Panc1 (cell line): Measurements from ENCODE around the gene GZMA. TPM values are rescaled to one million over a fixed set of nuclear protein-coding genes. Genes with fewer than 3 reads are reported as not detected.

ENCODE experiments used
- ATAC-seq: fragments of 200-7000 bp; cut with Tn5 transposase; 2 replicates; pipeline ENCODE4 v1.9.1; 2020; ENCODE audit warnings: mild to moderate bottlenecking, moderate library complexity
- BruUV-seq: library from RNA; stranded (reverse); fragments of 400-500 nt; replicated peaks from 2 replicates; lab custom pipeline; 2021; lab: Mats Ljungman, UMichigan
- CTCF ChIA-PET: fragments of 300-600 bp; sonication (Branson Sonifier 250); formaldehyde crosslinking; loops from one replicate; lab custom pipeline; 2022; ENCODE audit warnings: antibody characterized with exemption; lab: Charles Lee
- POLR2A ChIA-PET: fragments of 300-600 bp; sonication (Branson Sonifier 250); formaldehyde crosslinking; loops from one replicate; lab custom pipeline; 2022; ENCODE audit warnings: antibody characterized with exemption; lab: Charles Lee
- DNase-seq: peaks from one replicate; pipeline ENCODE4 v3.0.0-alpha.2; 2010; ENCODE audit warnings: low read depth, low spot score
- H3K27ac ChIP-seq: 2 replicates; pipeline ENCODE4 v1.5.1; 2011; ENCODE audit warnings: mild to moderate bottlenecking, low read length, inconsistent platforms
- H3K27me3 ChIP-seq: fragments of 200-500 bp; sonication (Bioruptor generic); 2 replicates; pipeline ENCODE4 v1.6.0; 2014; ENCODE audit warnings: low read length, inconsistent platforms; ENCODE audit not compliant: control insufficient read depth, insufficient read depth
- H3K36me3 ChIP-seq: fragments of 200-500 bp; sonication (Bioruptor generic); 2 replicates; pipeline ENCODE4 v1.5.1; 2014; ENCODE audit warnings: inconsistent platforms, mild to moderate bottlenecking, low read length, moderate library complexity; ENCODE audit not compliant: control insufficient read depth, insufficient read depth
- H3K4me1 ChIP-seq: 2 replicates; pipeline ENCODE4 v1.5.1; 2011; ENCODE audit warnings: inconsistent platforms, mild to moderate bottlenecking, low read length, moderate library complexity; ENCODE audit not compliant: control insufficient read depth, insufficient read depth
- H3K4me3 ChIP-seq, 2 experiments: 2 replicates each; pipeline ENCODE4 v1.5.1; 2011 to 2012; ENCODE audit warnings: low read depth in 2 of 2, low read length in 2 of 2, mild to moderate bottlenecking in 2 of 2, inconsistent platforms in 1 of 2, moderate library complexity in 1 of 2
- H3K9me3 ChIP-seq: fragments of 200-500 bp; sonication (Bioruptor generic); 2 replicates; pipeline ENCODE4 v1.5.1; 2014; ENCODE audit warnings: low read depth, mild to moderate bottlenecking, inconsistent platforms, low read length, moderate library complexity; ENCODE audit not compliant: control insufficient read depth, insufficient read depth
- CTCF ChIP-seq: fragments of 450-650 bp; IDR thresholded peaks from 2 replicates; pipeline ENCODE4 v1.5.1; 2017; ENCODE audit warnings: mild to moderate bottlenecking
- POLR2AphosphoS5 ChIP-seq: IDR thresholded peaks from 2 replicates; pipeline ENCODE4 v1.6.1; 2012; ENCODE audit warnings: mild to moderate bottlenecking, low read depth, low read length, moderate library complexity
- SIN3A ChIP-seq: IDR thresholded peaks from 2 replicates; pipeline ENCODE4 v1.6.1; 2012; ENCODE audit warnings: low read depth, mild to moderate bottlenecking, low read length, moderate library complexity, borderline replicate concordance; ENCODE audit not compliant: insufficient read depth
- TCF7L2 ChIP-seq: IDR thresholded peaks from 2 replicates; pipeline ENCODE4 v1.6.1; 2011; ENCODE audit warnings: mild to moderate bottlenecking, low read depth, low read length, inconsistent platforms
- in situ Hi-C: cut with HindIII; loops from 2 replicates; pipeline ENCODE4 v1.10.0; 2016; ENCODE audit warnings: low sequenced_read_pairs, low pct_unique_long_range_greater_than_20kb
- intact Hi-C: fragments of 100-400 bp; cut with micrococcal nuclease; formaldehyde crosslinking; loops from one replicate; pipeline ENCODE4 v1.10.0; 2022; ENCODE audit not compliant: unreplicated experiment
- total RNA-seq: library from RNA; stranded (reverse); gene quantifications from one replicate; pipeline ENCODE4 v1.2.1, GENCODE V29; 2021; ENCODE audit not compliant: unreplicated experiment
- TF ChIP-seq, protein P1 (sequence below), 2 experiments: IDR thresholded peaks; 2 replicates each; pipeline ENCODE4 v1.6.1; 2011 to 2012; ENCODE audit warnings: low read depth in 2 of 2, control low read depth in 1 of 2, low read length in 1 of 2, mild to moderate bottlenecking in 1 of 2, moderate library complexity in 1 of 2; ENCODE audit not compliant: insufficient read depth in 1 of 2

The GZMA gene
- total RNA-seq, 1 experiment from 2014 or later, result not detected

GRCh38 chr5:55134053-55134722 lies 31.7 kb downstream of the GZMA start:
- Histone ChIP-seq H3K27me3 (peaks cover 11% of the 10 kb centered on the region), H3K4me1 (no peaks in the 10 kb centered on the region), H3K27ac (no peak overlapping the region), H3K4me3 (no peak overlapping the region), H3K9me3 (no peaks in the 10 kb centered on the region), H3K36me3 (no peaks in the 10 kb centered on the region)
- BruUV-seq, result no TSS peak
- no peak for ATAC-seq
- no peak for DNase-seq
- in situ Hi-C loops, result no loop called here
- ChIA-PET POLR2A (no interaction called here), CTCF (no interaction called here)
- no peak for TF ChIP-seq POLR2AphosphoS5
- no peak for TF ChIP-seq SIN3A
- TF ChIP-seq, protein P1, sequence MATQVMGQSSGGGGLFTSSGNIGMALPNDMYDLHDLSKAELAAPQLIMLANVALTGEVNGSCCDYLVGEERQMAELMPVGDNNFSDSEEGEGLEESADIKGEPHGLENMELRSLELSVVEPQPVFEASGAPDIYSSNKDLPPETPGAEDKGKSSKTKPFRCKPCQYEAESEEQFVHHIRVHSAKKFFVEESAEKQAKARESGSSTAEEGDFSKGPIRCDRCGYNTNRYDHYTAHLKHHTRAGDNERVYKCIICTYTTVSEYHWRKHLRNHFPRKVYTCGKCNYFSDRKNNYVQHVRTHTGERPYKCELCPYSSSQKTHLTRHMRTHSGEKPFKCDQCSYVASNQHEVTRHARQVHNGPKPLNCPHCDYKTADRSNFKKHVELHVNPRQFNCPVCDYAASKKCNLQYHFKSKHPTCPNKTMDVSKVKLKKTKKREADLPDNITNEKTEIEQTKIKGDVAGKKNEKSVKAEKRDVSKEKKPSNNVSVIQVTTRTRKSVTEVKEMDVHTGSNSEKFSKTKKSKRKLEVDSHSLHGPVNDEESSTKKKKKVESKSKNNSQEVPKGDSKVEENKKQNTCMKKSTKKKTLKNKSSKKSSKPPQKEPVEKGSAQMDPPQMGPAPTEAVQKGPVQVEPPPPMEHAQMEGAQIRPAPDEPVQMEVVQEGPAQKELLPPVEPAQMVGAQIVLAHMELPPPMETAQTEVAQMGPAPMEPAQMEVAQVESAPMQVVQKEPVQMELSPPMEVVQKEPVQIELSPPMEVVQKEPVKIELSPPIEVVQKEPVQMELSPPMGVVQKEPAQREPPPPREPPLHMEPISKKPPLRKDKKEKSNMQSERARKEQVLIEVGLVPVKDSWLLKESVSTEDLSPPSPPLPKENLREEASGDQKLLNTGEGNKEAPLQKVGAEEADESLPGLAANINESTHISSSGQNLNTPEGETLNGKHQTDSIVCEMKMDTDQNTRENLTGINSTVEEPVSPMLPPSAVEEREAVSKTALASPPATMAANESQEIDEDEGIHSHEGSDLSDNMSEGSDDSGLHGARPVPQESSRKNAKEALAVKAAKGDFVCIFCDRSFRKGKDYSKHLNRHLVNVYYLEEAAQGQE (IDR thresholded peaks at IDR 0.05; ENCODE audit: insufficient read depth in 1 of 2, low read depth in 2 of 2, low read length in 1 of 2), result no peak
- TF ChIP-seq CTCF, result no peak
- no peak for TF ChIP-seq TCF7L2
- intact Hi-C loops, result no loop called here

DNA sequence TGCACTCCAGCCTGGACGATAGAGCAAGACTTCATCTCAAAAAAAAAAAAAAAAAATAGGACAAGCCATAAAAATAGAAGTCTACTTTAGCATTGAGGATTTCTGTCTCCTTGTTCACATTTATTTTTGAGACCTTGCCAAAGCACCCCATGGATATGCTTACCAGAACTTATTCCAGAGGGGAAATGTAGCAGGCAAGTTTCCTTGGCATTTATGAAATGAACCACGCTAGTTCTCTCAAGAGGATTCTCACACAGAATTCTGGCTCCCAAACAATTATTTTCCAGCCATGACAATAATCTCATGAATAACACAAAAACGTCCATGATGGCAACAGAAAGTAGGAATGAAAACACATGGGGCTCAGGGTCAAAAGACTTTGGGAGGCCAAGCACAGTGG lies 34.1 kb downstream of the GZMA start:
- ChIA-PET POLR2A (interaction anchor here (0.7 kb wide), 1 partner anchor 235 kb away, joined by 8 read pairs; no protein-coding TSS in a partner anchor), CTCF (no interaction called here)
- in situ Hi-C loops (no loop called here), intact Hi-C loops (no loop called here)
- ATAC-seq, result no peak
- no peak for DNase-seq
- Histone ChIP-seq H3K27me3 (peaks cover 11% of the 10 kb centered on the region), H3K36me3 (no peaks in the 10 kb centered on the region), H3K27ac (no peak overlapping the region), H3K4me1 (no peaks in the 10 kb centered on the region), H3K4me3 (no peak overlapping the region), H3K9me3 (no peaks in the 10 kb centered on the region)
- BruUV-seq, result no TSS peak
- TF ChIP-seq POLR2AphosphoS5, result no peak
- TF ChIP-seq SIN3A, result no peak
- TF ChIP-seq TCF7L2, result no peak
